DND-41 (cell line): ENCODE measurements around the gene SETDB2.

Source experiments
- ATAC-seq: fragments of 200-7000 bp; cut with Tn5 transposase; 3 replicates; pipeline ENCODE4 v1.9.1; 2021; ENCODE audit warnings: low read depth; ENCODE audit not compliant: insufficient read depth
- DNase-seq: peaks from one replicate; pipeline ENCODE4 v3.0.0-alpha.2; 2020
- H2AFZ ChIP-seq: 2 replicates; pipeline ENCODE4 v1.6.0; 2012; ENCODE audit warnings: low read depth, low read length
- H3K27ac ChIP-seq: 2 replicates; pipeline ENCODE4 v1.5.1; 2012; ENCODE audit warnings: low read length, inconsistent platforms
- H3K27me3 ChIP-seq: fragments of 200-600 bp; sonication (generic); 2 replicates; pipeline ENCODE4 v1.6.0; 2012; ENCODE audit warnings: low read length, mild to moderate bottlenecking, inconsistent platforms; ENCODE audit not compliant: insufficient read depth, poor library complexity
- H3K36me3 ChIP-seq: 2 replicates; pipeline ENCODE4 v1.5.1; 2012; ENCODE audit warnings: low read length, inconsistent platforms; ENCODE audit not compliant: insufficient read depth
- H3K4me1 ChIP-seq: 2 replicates; pipeline ENCODE4 v1.5.1; 2012; ENCODE audit warnings: mild to moderate bottlenecking, low read length; ENCODE audit not compliant: insufficient read depth
- H3K4me2 ChIP-seq: 2 replicates; pipeline ENCODE4 v1.6.0; 2012; ENCODE audit warnings: mild to moderate bottlenecking, moderate library complexity, low read length, inconsistent platforms; ENCODE audit not compliant: insufficient read depth
- H3K4me3 ChIP-seq, 2 experiments: fragments of 200-600 bp in 1 of 2; shearing (Covaris generic) in 1 of 2; 2 replicates each; pipeline ENCODE4 v1.5.1; 2012 to 2016; ENCODE audit warnings: inconsistent platforms in 2 of 2, low read length in 2 of 2, mild to moderate bottlenecking in 2 of 2, low read depth in 1 of 2, moderate library complexity in 1 of 2
- H3K79me2 ChIP-seq: 2 replicates; pipeline ENCODE4 v1.6.0; 2012; ENCODE audit warnings: low read length, inconsistent platforms; ENCODE audit not compliant: insufficient read depth
- H3K9ac ChIP-seq: 2 replicates; pipeline ENCODE4 v1.6.0; 2012; ENCODE audit warnings: low read depth, mild to moderate bottlenecking, inconsistent platforms, low read length, moderate library complexity
- H3K9me3 ChIP-seq: 2 replicates; pipeline ENCODE4 v1.5.1; 2012; ENCODE audit warnings: low read length, moderate library complexity, mild to moderate bottlenecking, inconsistent platforms; ENCODE audit not compliant: insufficient read depth, severe bottlenecking
- H4K20me1 ChIP-seq: 2 replicates; pipeline ENCODE4 v1.6.0; 2012; ENCODE audit warnings: low read length; ENCODE audit not compliant: insufficient read depth
- EZH2 ChIP-seq: IDR thresholded peaks from 3 replicates; pipeline ENCODE4 v1.6.1; 2012; ENCODE audit warnings: borderline replicate concordance, low read depth, mild to moderate bottlenecking, moderate library complexity, low read length, inconsistent platforms; ENCODE audit not compliant: severe bottlenecking
- TF ChIP-seq, protein P1 (sequence below): IDR thresholded peaks from 2 replicates; pipeline ENCODE4 v1.5.1; 2012; ENCODE audit warnings: borderline replicate concordance, low read length, moderate library complexity, mild to moderate bottlenecking; ENCODE audit not compliant: poor library complexity, severe bottlenecking; ENCODE audit errors: extremely low read depth

Gene SETDB2

GRCh38 chr13:49538404-49538803 lies 94.3 kb downstream of the SETDB2 start:
- no peak for TF ChIP-seq EZH2
- TF ChIP-seq, protein P1, sequence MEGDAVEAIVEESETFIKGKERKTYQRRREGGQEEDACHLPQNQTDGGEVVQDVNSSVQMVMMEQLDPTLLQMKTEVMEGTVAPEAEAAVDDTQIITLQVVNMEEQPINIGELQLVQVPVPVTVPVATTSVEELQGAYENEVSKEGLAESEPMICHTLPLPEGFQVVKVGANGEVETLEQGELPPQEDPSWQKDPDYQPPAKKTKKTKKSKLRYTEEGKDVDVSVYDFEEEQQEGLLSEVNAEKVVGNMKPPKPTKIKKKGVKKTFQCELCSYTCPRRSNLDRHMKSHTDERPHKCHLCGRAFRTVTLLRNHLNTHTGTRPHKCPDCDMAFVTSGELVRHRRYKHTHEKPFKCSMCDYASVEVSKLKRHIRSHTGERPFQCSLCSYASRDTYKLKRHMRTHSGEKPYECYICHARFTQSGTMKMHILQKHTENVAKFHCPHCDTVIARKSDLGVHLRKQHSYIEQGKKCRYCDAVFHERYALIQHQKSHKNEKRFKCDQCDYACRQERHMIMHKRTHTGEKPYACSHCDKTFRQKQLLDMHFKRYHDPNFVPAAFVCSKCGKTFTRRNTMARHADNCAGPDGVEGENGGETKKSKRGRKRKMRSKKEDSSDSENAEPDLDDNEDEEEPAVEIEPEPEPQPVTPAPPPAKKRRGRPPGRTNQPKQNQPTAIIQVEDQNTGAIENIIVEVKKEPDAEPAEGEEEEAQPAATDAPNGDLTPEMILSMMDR: no peak
- Histone ChIP-seq H3K79me2 (no peaks in the 10 kb centered on the region), H2AFZ (no peak overlapping the region), H3K4me2 (no peak overlapping the region), H3K9ac (no peak overlapping the region), H3K4me1 (no peaks in the 10 kb centered on the region), H3K27me3 (no peaks in the 10 kb centered on the region), H4K20me1 (no peaks in the 10 kb centered on the region), H3K4me3 (no peak overlapping the region), H3K27ac (no peak overlapping the region), H3K9me3 (no peaks in the 10 kb centered on the region), H3K36me3 (peaks cover 50% of the 10 kb centered on the region)
- DNase-seq (no peak), ATAC-seq (no peak)

- no peak for TF ChIP-seq EZH2
- TF ChIP-seq, protein P1: no peak
- H3K9ac ChIP-seq: no peak overlapping the region
- no peaks in the 10 kb centered on the region for H4K20me1 ChIP-seq
- no peaks in the 10 kb centered on the region for H3K9me3 ChIP-seq
- H3K27ac ChIP-seq: no peak overlapping the region
- no peak overlapping the region for H3K4me2 ChIP-seq
- no peak overlapping the region for H2AFZ ChIP-seq
- no peak for ATAC-seq
- H3K27me3 ChIP-seq: no peaks in the 10 kb centered on the region
- DNase-seq: no peak
- H3K4me1 ChIP-seq: no peaks in the 10 kb centered on the region
- peaks cover 48% of the 10 kb centered on the region for H3K36me3 ChIP-seq
- H3K79me2 ChIP-seq: no peaks in the 10 kb centered on the region
- H3K4me3 ChIP-seq: no peak overlapping the region
Observed at GRCh38 chr13:49539313-49539712, 95.2 kb downstream of the SETDB2 start.

- Histone ChIP-seq H3K79me2 (no peaks in the 10 kb centered on the region), H3K4me2 (no peak overlapping the region), H3K27ac (no peak overlapping the region), H3K4me3 (no peak overlapping the region), H3K9me3 (no peaks in the 10 kb centered on the region), H2AFZ (no peak overlapping the region), H4K20me1 (no peaks in the 10 kb centered on the region), H3K27me3 (no peaks in the 10 kb centered on the region), H3K36me3 (peaks cover 48% of the 10 kb centered on the region), H3K4me1 (no peaks in the 10 kb centered on the region), H3K9ac (no peak overlapping the region)
- no peak for ATAC-seq
- TF ChIP-seq EZH2: no peak
- TF ChIP-seq, protein P1: no peak
- DNase-seq: no peak
Observed at GRCh38 chr13:49539746-49540145, 95.7 kb downstream of the SETDB2 start.

- DNase-seq: no peak
- Histone ChIP-seq H3K4me3 (no peak overlapping the region), H3K4me2 (no peak overlapping the region), H3K27me3 (no peaks in the 10 kb centered on the region), H2AFZ (no peak overlapping the region), H3K79me2 (no peaks in the 10 kb centered on the region), H3K9me3 (no peaks in the 10 kb centered on the region), H4K20me1 (no peaks in the 10 kb centered on the region), H3K36me3 (peaks cover 51% of the 10 kb centered on the region), H3K27ac (0 out of 2 replicates have a peak overlapping the region, but pooled peaks have one; percentile 9), H3K9ac (no peak overlapping the region), H3K4me1 (no peaks in the 10 kb centered on the region)
- peak; percentile 58; the same call in 2 of the 3 replicates for ATAC-seq
- no peak for TF ChIP-seq EZH2
- TF ChIP-seq, protein P1: no peak
Observed at GRCh38 chr13:49540552-49540951, 96.5 kb downstream of the SETDB2 start.
